Transverse colon (tissue), 4 donors: ENCODE results near the gene NEK2. TPM values are rescaled to one million over a fixed set of nuclear protein-coding genes. Genes with fewer than 3 reads are reported as not detected.
A peak's percentile ranks its signal among the peaks of the same experiment; 100 is the strongest.

Source experiments
- DNase-seq: peaks from one replicate; pipeline ENCODE4 v3.0.0-alpha.2; 2019
- H3K27ac ChIP-seq, 4 donors: fragments of 200-600 bp; sonication (generic); 2 replicates each; pipeline ENCODE4 v1.5.1; 2016 to 2018; ENCODE audit warnings: inconsistent platforms in 4 of 4
- H3K27me3 ChIP-seq: fragments of 200-600 bp; sonication (generic); 2 replicates; pipeline ENCODE4 v1.5.1; 2017; ENCODE audit warnings: inconsistent platforms
- H3K36me3 ChIP-seq, 4 donors: fragments of 200-600 bp; sonication (generic); 2 replicates each; pipeline ENCODE4 v1.5.1; 2017 to 2019; ENCODE audit warnings: inconsistent platforms in 4 of 4
- H3K4me1 ChIP-seq, 4 donors: fragments of 200-600 bp; sonication (generic); 2 replicates each; pipeline ENCODE4 v1.5.1; 2017 to 2020; ENCODE audit warnings: inconsistent platforms in 4 of 4
- H3K4me3 ChIP-seq, 4 donors: fragments of 200-600 bp; sonication (generic); 1 replicate in 1 of 4; 2 replicates in 3 of 4; pipeline versions ENCODE4 v1.5.1 to v1.6.1; 2017 to 2019; ENCODE audit warnings: inconsistent platforms in 4 of 4
- H3K9me3 ChIP-seq, 2 donors: fragments of 200-600 bp; sonication (generic); 2 replicates each; pipeline ENCODE4 v1.5.1; 2017 to 2019; ENCODE audit warnings: inconsistent platforms in 2 of 2
- CTCF ChIP-seq, 5 experiments: fragments of 200-600 bp in 3 of 5; fragments of 450-650 bp in 2 of 5; sonication (generic) in 3 of 5; IDR thresholded peaks; 1 replicate in 2 of 5; 2 replicates in 3 of 5; pipeline ENCODE4 v1.5.1; 2016 to 2017; ENCODE audit warnings: antibody characterized with exemption in 5 of 5, inconsistent platforms in 3 of 5, mild to moderate bottlenecking in 2 of 5, moderate library complexity in 1 of 5
- EP300 ChIP-seq: sonication (generic); formaldehyde crosslinking; IDR thresholded peaks from one replicate; pipeline ENCODE4 v1.6.1; 2017; ENCODE audit warnings: antibody characterized with exemption, low read depth
- POLR2A ChIP-seq: fragments of 450-650 bp; IDR thresholded peaks from one replicate; pipeline ENCODE4 v1.6.1; 2016; ENCODE audit warnings: antibody characterized with exemption, mild to moderate bottlenecking, moderate library complexity
- POLR2AphosphoS5 ChIP-seq, 3 donors: sonication (generic); formaldehyde crosslinking; IDR thresholded peaks; one replicate each; pipeline ENCODE4 v1.6.1; 2016; ENCODE audit warnings: antibody characterized with exemption in 3 of 3
- WGBS, 2 donors: methylation state at CpG; one replicate each; pipeline ENCODE4 v1.1.5; 2018; ENCODE audit warnings: low coverage in 1 of 2; 5-methylcytosine and 5-hydroxymethylcytosine counted together
- in situ Hi-C, 4 donors: fragments of 200-750 bp; cut with MboI; loops; one replicate each; pipeline versions ENCODE4 v1.15.0 to v1.15.1; 2017; ENCODE audit warnings: low sequenced_read_pairs in 3 of 4, low pct_ligation_motif_present in 1 of 4, low pct_unique_long_range_greater_than_20kb in 1 of 4
- intact Hi-C: fragments of 100-400 bp; cut with DNase I; formaldehyde crosslinking; loops from one replicate; pipeline ENCODE4 v1.15.1; 2023; ENCODE audit warnings: low total_unique reads
- total RNA-seq, 4 donors: library from RNA; depleted of rRNA; stranded (reverse); fragments of >200 nt; gene quantifications; one replicate each; pipeline ENCODE4 v1.1.0, GENCODE V29; 2016

Gene NEK2
- total RNA-seq, 4 donors from 2014 or later = 1.7 to 4.9 (median 2.1) TPM

- H3K4me1 ChIP-seq = peaks cover 10 to 27% (median 16%) of the 10 kb centered on the region in 4 donors
- in situ Hi-C loops = no loop called here
- peak overlapping the region in 1 of 4 donors; percentile 72 for H3K27ac ChIP-seq
- TF ChIP-seq POLR2AphosphoS5 (IDR thresholded peaks at IDR 0.05) (no peak), CTCF (IDR thresholded peaks at IDR 0.05) (no peak), EP300 (no peak), POLR2A (no peak)
- H3K9me3 ChIP-seq = no peaks in the 10 kb centered on the region
- no peaks in the 10 kb centered on the region for H3K27me3 ChIP-seq
- intact Hi-C loops = no loop called here
- no peak overlapping the region for H3K4me3 ChIP-seq
- DNase-seq = no peak
- H3K36me3 ChIP-seq = no peaks in the 10 kb centered on the region
- WGBS, 2 donors = 79 to 85% methylated on average over 2 of the region's 2 CpGs
These were observed 30.8 kb downstream of the NEK2 start for GRCh38 chr1:211644653-211645052.

- H3K9me3 ChIP-seq = no peaks in the 10 kb centered on the region
- intact Hi-C loops = no loop called here
- H3K27me3 ChIP-seq = no peaks in the 10 kb centered on the region
- H3K27ac ChIP-seq = peak overlapping the region; percentile 55 to 72 (median 64)
- no peak for TF ChIP-seq POLR2AphosphoS5 (IDR thresholded peaks at IDR 0.05)
- peak in 1 of 5 experiments; percentile 15 for TF ChIP-seq CTCF (IDR thresholded peaks at IDR 0.05)
- TF ChIP-seq POLR2A = no peak
- no peak for TF ChIP-seq EP300
- DNase-seq = peak; percentile 77
- WGBS, 2 donors = 46% methylated on average over 15 of the region's 20 CpGs; no CpG with 5 or more reads in 1 of the 2 donors
- no peak overlapping the region for H3K4me3 ChIP-seq
- no peaks in the 10 kb centered on the region for H3K36me3 ChIP-seq
- in situ Hi-C loops = no loop called here
- H3K4me1 ChIP-seq = peaks cover 9 to 23% (median 13%) of the 10 kb centered on the region in 4 donors
These were observed 31.9 kb downstream of the NEK2 start for GRCh38 chr1:211643324-211644212.

GRCh38 chr1:211642870-211643269 lies 32.6 kb downstream of the NEK2 start:
- intact Hi-C loops = no loop called here
- no peak for TF ChIP-seq CTCF (IDR thresholded peaks at IDR 0.05)
- no peak for TF ChIP-seq POLR2A
- TF ChIP-seq EP300 = no peak
- TF ChIP-seq POLR2AphosphoS5 (IDR thresholded peaks at IDR 0.05) = no peak
- Histone ChIP-seq H3K4me1 (peaks cover 9 to 19% (median 12%) of the 10 kb centered on the region in 4 donors), H3K27me3 (no peaks in the 10 kb centered on the region), H3K4me3 (no peak overlapping the region), H3K36me3 (no peaks in the 10 kb centered on the region), H3K9me3 (no peaks in the 10 kb centered on the region), H3K27ac (peak overlapping the region in 1 of 4 donors; percentile 55)
- WGBS, 2 donors = 92 to 100% methylated on average over 1 to 4 of the region's 4 CpGs
- in situ Hi-C loops = no loop called here
- DNase-seq = no peak

- Histone ChIP-seq H3K27me3 (no peaks in the 10 kb centered on the region), H3K9me3 (no peaks in the 10 kb centered on the region), H3K4me3 (no peak overlapping the region), H3K4me1 (peaks cover 9 to 18% (median 12%) of the 10 kb centered on the region in 4 donors), H3K36me3 (no peaks in the 10 kb centered on the region), H3K27ac (no peak overlapping the region)
- WGBS, 2 donors = 87% methylated on average over 2 of the region's 2 CpGs; no CpG with 5 or more reads in 1 of the 2 donors
- DNase-seq = no peak
- TF ChIP-seq POLR2A = no peak
- TF ChIP-seq CTCF (IDR thresholded peaks at IDR 0.05) = no peak
- TF ChIP-seq EP300 = no peak
- no peak for TF ChIP-seq POLR2AphosphoS5 (IDR thresholded peaks at IDR 0.05)
- in situ Hi-C loops = no loop called here
- intact Hi-C loops = no loop called here
These were observed 33.5 kb downstream of the NEK2 start for GRCh38 chr1:211641942-211642341.
